Mucosa of rectum (tissue), 2 donors: ENCODE data around the gene ZCCHC17.

Experiments
- H3K27ac ChIP-seq, 2 donors: one replicate each; pipeline ENCODE4 v1.7.0; 2013; ENCODE audit warnings: inconsistent platforms in 2 of 2, low read depth in 2 of 2, low read length in 2 of 2
- H3K27me3 ChIP-seq, 2 donors: one replicate each; pipeline ENCODE4 v1.7.0; 2013; ENCODE audit warnings: low read length in 2 of 2; ENCODE audit not compliant: control insufficient read depth in 2 of 2, insufficient read depth in 2 of 2
- H3K36me3 ChIP-seq, 2 donors: one replicate each; pipeline ENCODE4 v1.7.0; 2013; ENCODE audit warnings: low read length in 2 of 2; ENCODE audit not compliant: control insufficient read depth in 2 of 2, insufficient read depth in 2 of 2
- H3K4me1 ChIP-seq, 2 donors: one replicate each; pipeline ENCODE4 v1.7.0; 2013; ENCODE audit warnings: low read length in 2 of 2, mild to moderate bottlenecking in 1 of 2; ENCODE audit not compliant: control insufficient read depth in 2 of 2, insufficient read depth in 2 of 2
- H3K4me3 ChIP-seq, 2 donors: one replicate each; pipeline ENCODE4 v1.7.0; 2013; ENCODE audit warnings: low read length in 2 of 2
- H3K9ac ChIP-seq, 2 donors: one replicate each; pipeline ENCODE4 v1.7.0; 2013; ENCODE audit warnings: low read length in 2 of 2, low read depth in 1 of 2, mild to moderate bottlenecking in 1 of 2
- H3K9me3 ChIP-seq, 2 donors: one replicate each; pipeline ENCODE4 v1.7.0; 2013; ENCODE audit warnings: low read length in 2 of 2; ENCODE audit not compliant: control insufficient read depth in 2 of 2
- donor health status: healthy.
- donor health status: Normal muscosa, but diverticular disease.

The ZCCHC17 gene

GRCh38 chr1:31413405-31414001, 116.7 kb downstream of the ZCCHC17 start:
- Histone ChIP-seq H3K36me3 (peaks cover 3 to 5% of the 10 kb centered on the region in 2 donors), H3K9me3 (no peaks in the 10 kb centered on the region), H3K9ac (peak overlapping the region; percentile 85 to 97), H3K4me1 (peaks cover 6 to 16% of the 10 kb centered on the region in 2 donors), H3K27ac (peak overlapping the region; percentile 93 to 96), H3K4me3 (peak overlapping the region; percentile 77 to 91), H3K27me3 (peaks cover 0 to 16% of the 10 kb centered on the region in 2 donors)
